ENCODE data around the gene VPS13C. TPM values are rescaled to one million over a fixed set of nuclear protein-coding genes. Genes with fewer than 3 reads are reported as not detected.

The VPS13C gene
- total RNA-seq, 1 donor from 2014 or later: 33.6 TPM

DNA sequence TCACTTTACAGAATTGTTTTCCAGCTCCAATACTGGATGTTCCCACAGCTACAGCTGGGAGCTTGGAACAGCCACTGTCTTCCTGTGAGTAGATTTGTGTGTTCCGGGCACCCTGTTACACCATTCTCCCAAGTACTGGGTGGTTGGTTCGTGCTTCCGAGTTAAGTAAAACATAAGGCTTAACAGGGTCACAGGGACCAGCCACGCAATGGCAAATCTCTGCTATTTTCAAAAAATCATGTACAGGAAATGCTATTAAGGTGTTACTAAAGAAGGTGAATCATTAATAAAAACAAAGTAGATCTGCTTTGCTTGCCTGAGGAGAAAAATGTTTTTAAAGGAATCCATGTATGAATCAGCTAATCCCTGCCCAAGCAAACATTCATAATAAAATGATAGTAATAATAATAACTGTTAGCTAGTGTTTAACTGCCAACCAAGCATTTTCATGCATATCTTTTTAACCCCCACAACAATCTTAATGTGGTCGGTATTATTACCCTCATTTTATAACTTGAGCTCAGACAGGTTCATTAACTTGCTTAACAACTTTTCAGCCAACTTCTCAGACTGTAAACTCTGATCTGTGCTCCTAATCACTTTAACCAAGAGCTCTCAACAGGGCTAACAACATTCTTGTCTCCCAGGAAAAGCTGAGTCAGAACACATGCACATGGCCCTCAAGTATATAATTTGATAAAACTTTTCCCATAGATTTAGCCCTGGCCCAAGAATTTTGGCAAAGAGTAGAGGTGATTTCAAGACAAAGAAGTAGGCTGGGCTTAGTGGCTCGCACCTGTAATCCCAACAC, 3.8 kb upstream of the VPS13C start:
- H3K27ac ChIP-seq: peak overlapping the region in 1 of 2 donors; percentile 14
- H3K27me3 ChIP-seq: no peaks in the 10 kb centered on the region
- peaks cover 4 to 9% of the 10 kb centered on the region in 2 donors for H3K4me1 ChIP-seq
- no peak for DNase-seq (ENCODE audit: low spot score in 2 of 2)
- no peak overlapping the region for H3K4me3 ChIP-seq
- H3K36me3 ChIP-seq: no peaks in the 10 kb centered on the region
- H3K9me3 ChIP-seq: no peaks in the 10 kb centered on the region
- no peak for TF ChIP-seq CTCF (IDR thresholded peaks at IDR 0.05)
- intact Hi-C loops (cut with DNase I): no loop called here

GRCh38 chr15:62060896-62061280, 641 bp upstream of the VPS13C start:
- peak overlapping the region; percentile 90 to 93 for H3K4me3 ChIP-seq
- no peak for TF ChIP-seq CTCF (IDR thresholded peaks at IDR 0.05)
- H3K27me3 ChIP-seq: no peaks in the 10 kb centered on the region
- no peak for DNase-seq (ENCODE audit: low spot score in 2 of 2)
- intact Hi-C loops (cut with DNase I): no loop called here
- H3K4me1 ChIP-seq: peaks cover 2 to 3% of the 10 kb centered on the region in 2 donors
- no peaks in the 10 kb centered on the region for H3K9me3 ChIP-seq
- H3K36me3 ChIP-seq: no peaks in the 10 kb centered on the region
- peak overlapping the region; percentile 74 to 91 for H3K27ac ChIP-seq

DNA sequence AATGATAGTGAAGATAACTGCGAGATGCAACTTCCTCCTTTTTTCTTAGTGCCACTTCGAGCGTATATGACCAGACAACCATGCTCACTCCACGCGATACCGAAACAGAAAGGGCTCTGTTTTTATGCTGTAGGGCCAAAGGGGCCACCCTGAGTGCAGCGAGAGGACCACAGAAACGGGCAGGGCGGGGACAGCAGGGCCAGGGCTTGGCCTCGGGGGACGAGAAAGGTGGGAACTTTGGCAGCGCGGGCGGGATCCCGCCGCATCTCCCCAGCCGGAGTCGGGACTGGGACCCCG, 483 bp downstream of the VPS13C start:
- H3K27me3 ChIP-seq: no peaks in the 10 kb centered on the region
- intact Hi-C loops (cut with DNase I): no loop called here
- no peaks in the 10 kb centered on the region for H3K36me3 ChIP-seq
- H3K27ac ChIP-seq: peak overlapping the region; percentile 90 to 91
- peak in 1 of 2 donors; percentile 66 for DNase-seq (ENCODE audit: low spot score in 2 of 2)
- H3K4me1 ChIP-seq: peaks cover 2 to 3% of the 10 kb centered on the region in 2 donors
- TF ChIP-seq CTCF (IDR thresholded peaks at IDR 0.05): no peak
- H3K9me3 ChIP-seq: no peaks in the 10 kb centered on the region
- H3K4me3 ChIP-seq: peak overlapping the region; percentile 90 to 93

DNA sequence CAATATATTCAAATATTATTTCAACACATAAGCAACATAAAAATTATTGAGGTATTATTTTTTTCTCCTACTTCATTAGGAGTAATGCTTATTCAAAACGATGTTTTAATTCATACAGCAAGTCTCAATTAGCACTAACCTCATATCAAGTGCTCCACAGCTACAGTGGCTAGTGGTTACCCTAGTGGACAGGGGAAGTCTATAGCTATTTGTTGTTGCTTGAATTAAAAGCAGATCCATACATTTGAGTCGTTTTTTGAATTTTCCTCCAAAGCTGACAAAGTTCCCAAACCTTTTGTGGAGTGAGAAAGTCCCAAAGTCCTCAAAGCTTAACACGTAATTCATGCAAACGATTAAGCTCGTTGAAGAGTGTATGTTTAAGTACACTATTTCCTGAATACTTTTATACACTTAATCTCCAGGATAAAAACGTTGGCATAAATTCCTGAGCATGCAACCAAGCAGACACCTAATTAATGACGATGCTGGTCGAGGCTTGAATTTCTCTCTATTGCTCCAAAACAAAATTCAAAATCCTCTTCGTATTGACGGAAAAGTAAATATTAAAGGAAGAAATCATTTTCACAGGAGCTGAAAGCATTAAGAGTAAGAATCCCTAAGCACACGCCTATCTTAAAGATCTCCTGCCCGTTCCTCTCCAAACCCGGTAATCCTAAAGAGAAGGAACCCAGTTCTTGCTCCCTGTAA, 985 bp downstream of the VPS13C start:
- DNase-seq (ENCODE audit: low spot score in 2 of 2): no peak
- peaks cover 2 to 3% of the 10 kb centered on the region in 2 donors for H3K4me1 ChIP-seq

GRCh38 chr15:62058327-62059028, 1.8 kb downstream of the VPS13C start:
- Histone ChIP-seq H3K4me1 (peaks cover 2 to 3% of the 10 kb centered on the region in 2 donors), H3K27me3 (no peaks in the 10 kb centered on the region), H3K36me3 (no peaks in the 10 kb centered on the region), H3K4me3 (no peak overlapping the region), H3K27ac (no peak overlapping the region), H3K9me3 (no peaks in the 10 kb centered on the region)
- no peak for DNase-seq (ENCODE audit: low spot score in 2 of 2)
- intact Hi-C loops (cut with DNase I): no loop called here
- TF ChIP-seq CTCF (IDR thresholded peaks at IDR 0.05): no peak

More for the DNA sequence above, 985 bp downstream of the VPS13C start:
- Histone ChIP-seq H3K27me3 (no peaks in the 10 kb centered on the region), H3K27ac (peak overlapping the region; percentile 90 to 91), H3K4me3 (peak overlapping the region; percentile 90 to 93), H3K9me3 (no peaks in the 10 kb centered on the region), H3K36me3 (no peaks in the 10 kb centered on the region)
- intact Hi-C loops (cut with DNase I): no loop called here
- no peak for TF ChIP-seq CTCF (IDR thresholded peaks at IDR 0.05)

All from ascending aorta (tissue), 2 donors.